Cardiac muscle cell (in vitro differentiated cells and primary cell): ENCODE measurements around the gene ZNF575. TPM values are rescaled to one million over a fixed set of nuclear protein-coding genes. Genes with fewer than 3 reads are reported as not detected.
A peak's percentile ranks its signal among the peaks of the same experiment; 100 is the strongest.

Source experiments
- DNase-seq, 2 donors: peaks; one replicate each; pipeline versions ENCODE4 v3.0.0 to v3.0.0-alpha.2; 2010 to 2017; ENCODE audit warnings: low read depth in 1 of 2, low spot score in 1 of 2
- H3K27ac ChIP-seq: fragments of 200-600 bp; sonication (generic); 2 replicates; pipeline ENCODE4 v1.5.1; 2016
- H3K27me3 ChIP-seq: fragments of 200-600 bp; sonication (generic); 2 replicates; pipeline ENCODE4 v1.6.0; 2016; ENCODE audit warnings: control low read depth
- H3K36me3 ChIP-seq: fragments of 200-600 bp; sonication (generic); 2 replicates; pipeline ENCODE4 v1.5.1; 2016; ENCODE audit warnings: control low read depth
- H3K4me1 ChIP-seq: fragments of 200-600 bp; sonication (generic); 2 replicates; pipeline ENCODE4 v1.8.1; 2017; ENCODE audit warnings: low read depth, mild to moderate bottlenecking, mixed run types
- H3K4me3 ChIP-seq: fragments of 200-600 bp; sonication (generic); 2 replicates; pipeline ENCODE4 v1.5.1; 2016; ENCODE audit warnings: mild to moderate bottlenecking
- H3K9me3 ChIP-seq: fragments of 200-600 bp; sonication (generic); 2 replicates; pipeline ENCODE4 v1.5.1; 2017; ENCODE audit warnings: low read depth, mild to moderate bottlenecking, control low read depth
- CTCF ChIP-seq: IDR thresholded peaks from 2 replicates; pipeline ENCODE4 v1.5.1; 2012; ENCODE audit warnings: low read depth, mild to moderate bottlenecking, low read length
- polyA plus RNA-seq: library from polyadenylated mRNA; unstranded; fragments of >200 nt; fragmentation: Nextera tagmentation; extraction: Ambion mirVana; gene quantifications from 2 replicates; pipeline ENCODE4 v1.2.1, GENCODE V29; 2016
- total RNA-seq: library from RNA; depleted of rRNA; stranded (reverse); fragments of >200 nt; gene quantifications from 2 replicates; pipeline ENCODE4 v1.2.3, GENCODE V29; 2016

Gene ZNF575
- total and polyA plus RNA-seq, 2 experiments from 2014 or later: 3.3 TPM; not detected in 1

- TF ChIP-seq CTCF: no peak
- H3K9me3 ChIP-seq: no peaks in the 10 kb centered on the region
- no peak for DNase-seq
- H3K36me3 ChIP-seq: no peaks in the 10 kb centered on the region
- H3K4me1 ChIP-seq: peaks cover 4% of the 10 kb centered on the region
- H3K27ac ChIP-seq: peak overlapping the region; percentile 76
- H3K27me3 ChIP-seq: no peaks in the 10 kb centered on the region
- peak overlapping the region; percentile 34 for H3K4me3 ChIP-seq
Observed at GRCh38 chr19:43532571-43532961, 422 bp upstream of the ZNF575 start.

- Histone ChIP-seq H3K36me3 (peaks cover 7% of the 10 kb centered on the region), H3K4me1 (peaks cover 4% of the 10 kb centered on the region), H3K9me3 (no peaks in the 10 kb centered on the region), H3K27ac (peak overlapping the region; percentile 76), H3K4me3 (peak overlapping the region; percentile 34), H3K27me3 (no peaks in the 10 kb centered on the region)
- peak; percentile 100 for DNase-seq
- TF ChIP-seq CTCF: no peak
Observed at GRCh38 chr19:43533546-43534304, 737 bp downstream of the ZNF575 start.

- Histone ChIP-seq H3K27ac (no peak overlapping the region), H3K36me3 (peaks cover 9% of the 10 kb centered on the region), H3K4me3 (no peak overlapping the region), H3K4me1 (peaks cover 4% of the 10 kb centered on the region), H3K9me3 (no peaks in the 10 kb centered on the region), H3K27me3 (no peaks in the 10 kb centered on the region)
- no peak for TF ChIP-seq CTCF
- no peak for DNase-seq
Observed at GRCh38 chr19:43534305-43534815, 1.4 kb downstream of the ZNF575 start.

- H3K4me3 ChIP-seq: no peak overlapping the region
- H3K4me1 ChIP-seq: peaks cover 4% of the 10 kb centered on the region
- DNase-seq: peak; percentile 79
- TF ChIP-seq CTCF: peak; percentile 67
- H3K9me3 ChIP-seq: no peaks in the 10 kb centered on the region
- no peaks in the 10 kb centered on the region for H3K27me3 ChIP-seq
- H3K27ac ChIP-seq: no peak overlapping the region
- peaks cover 9% of the 10 kb centered on the region for H3K36me3 ChIP-seq
Observed at GRCh38 chr19:43534816-43535761, 2.1 kb downstream of the ZNF575 start.

- H3K27ac ChIP-seq: no peak overlapping the region
- no peaks in the 10 kb centered on the region for H3K9me3 ChIP-seq
- H3K4me1 ChIP-seq: peaks cover 4% of the 10 kb centered on the region
- peaks cover 33% of the 10 kb centered on the region for H3K36me3 ChIP-seq
- H3K4me3 ChIP-seq: no peak overlapping the region
- H3K27me3 ChIP-seq: no peaks in the 10 kb centered on the region
- DNase-seq: no peak
- no peak for TF ChIP-seq CTCF
Observed at GRCh38 chr19:43538922-43539321, 5.9 kb downstream of the ZNF575 start.
